HCT116 (cell line): ENCODE measurements around the gene GJB4. TPM values are rescaled to one million over a fixed set of nuclear protein-coding genes. Genes with fewer than 3 reads are reported as not detected.

Experiments
- ATAC-seq: fragments of 200-7000 bp; cut with Tn5 transposase; 2 replicates; pipeline ENCODE4 v1.9.1; 2020; ENCODE audit warnings: mild to moderate bottlenecking, moderate library complexity
- BruUV-seq: library from RNA; stranded (reverse); fragments of 400-500 nt; replicated peaks from 2 replicates; lab custom pipeline; 2021; lab: Mats Ljungman, UMichigan
- CTCF ChIA-PET: fragments of 300-600 bp; sonication (Branson Sonifier 250); formaldehyde crosslinking; loops from one replicate; lab custom pipeline; 2021; ENCODE audit warnings: antibody characterized with exemption; lab: Charles Lee
- POLR2A ChIA-PET: fragments of 300-600, 350-600 bp; sonication (Branson Sonifier 250); formaldehyde crosslinking; loops from one replicate; lab custom pipeline; 2021; ENCODE audit warnings: antibody characterized with exemption; lab: Charles Lee
- RAD21 ChIA-PET, 2 experiments: fragments of 300-600 bp; sonication (Branson Sonifier 250); formaldehyde crosslinking; loops; one replicate each; lab custom pipeline; 2023; ENCODE audit warnings: low total read pairs in 2 of 2; ENCODE audit not compliant: uncharacterized antibody in 2 of 2, unreplicated experiment in 2 of 2, low non-redundant PET in 1 of 2; lab: Charles Lee
- DNase-seq: peaks from one replicate; pipeline ENCODE4 v3.0.0-alpha.2; 2010; ENCODE audit warnings: low read depth, low spot score
- H2AFZ ChIP-seq: fragments of 200-600 bp; shearing (Covaris generic), sonication (generic); 2 replicates; pipeline ENCODE4 v1.6.1; 2017; ENCODE audit warnings: low read depth, mixed run types, mixed read lengths, antibody characterized with exemption, low read length; ENCODE audit not compliant: poor library complexity, severe bottlenecking
- H3K27ac ChIP-seq: 2 replicates; pipeline ENCODE4 v1.5.1; 2012; ENCODE audit warnings: low read depth, low read length
- H3K27me3 ChIP-seq: fragments of 200-600 bp; sonication (generic); 2 replicates; pipeline ENCODE4 v1.6.1; 2016; ENCODE audit warnings: mixed run types, low read length, mixed read lengths; ENCODE audit not compliant: insufficient read depth
- H3K36me3 ChIP-seq, 2 experiments: fragments of 200-500 bp in 1 of 2; fragments of 200-600 bp in 1 of 2; sonication (Bioruptor generic) in 1 of 2; sonication (generic) in 1 of 2; 2 replicates each; pipeline versions ENCODE4 v1.5.1 to v1.6.1; 2014 to 2016; ENCODE audit warnings: low read length in 2 of 2, inconsistent platforms in 1 of 2, mixed read lengths in 1 of 2, mixed run types in 1 of 2; ENCODE audit not compliant: insufficient read depth in 2 of 2, control insufficient read depth in 1 of 2
- H3K4me1 ChIP-seq, 2 experiments: fragments of 200-600 bp in 1 of 2; sonication (generic) in 1 of 2; 2 replicates each; pipeline versions ENCODE4 v1.5.1 to v1.6.1; 2012 to 2017; ENCODE audit warnings: low read length in 2 of 2, inconsistent platforms in 1 of 2, mild to moderate bottlenecking in 1 of 2, mixed read lengths in 1 of 2, mixed run types in 1 of 2, moderate library complexity in 1 of 2; ENCODE audit not compliant: insufficient read depth in 2 of 2, control insufficient read depth in 1 of 2
- H3K4me2 ChIP-seq: fragments of 200-600 bp; sonication (generic); 2 replicates; pipeline ENCODE4 v1.6.1; 2017; ENCODE audit warnings: mixed run types, low read length, mixed read lengths
- H3K4me3 ChIP-seq, 2 experiments: fragments of 200-600 bp in 1 of 2; sonication (generic) in 1 of 2; replicated peaks in 1 of 2; 2 replicates each; pipeline ENCODE4 v1.5.1; 2011 to 2016; ENCODE audit warnings: low read length in 2 of 2, control low read depth in 1 of 2, low read depth in 1 of 2, mild to moderate bottlenecking in 1 of 2, mixed read lengths in 1 of 2, mixed run types in 1 of 2
- H3K79me2 ChIP-seq: fragments of 200-600 bp; sonication (generic); 2 replicates; pipeline ENCODE4 v1.6.1; 2017; ENCODE audit warnings: mild to moderate bottlenecking, mixed run types, low read length, moderate library complexity, mixed read lengths; ENCODE audit not compliant: insufficient read depth
- H3K9ac ChIP-seq: fragments of 200-600 bp; sonication (generic); 2 replicates; pipeline ENCODE4 v1.6.1; 2016; ENCODE audit warnings: low read length, mixed read lengths
- H3K9me2 ChIP-seq: fragments of 200-600 bp; sonication (generic), shearing (Covaris generic); 2 replicates; pipeline ENCODE4 v1.6.1; 2017; ENCODE audit warnings: mixed run types, mild to moderate bottlenecking, moderate library complexity; ENCODE audit not compliant: insufficient read depth
- H3K9me3 ChIP-seq, 2 experiments: fragments of 200-500 bp in 1 of 2; fragments of 200-600 bp in 1 of 2; sonication (Bioruptor generic) in 1 of 2; sonication (generic) in 1 of 2; 2 replicates each; pipeline ENCODE4 v1.6.1; 2014 to 2017; ENCODE audit warnings: low read length in 2 of 2, mixed read lengths in 2 of 2, inconsistent platforms in 1 of 2, low read depth in 1 of 2, mild to moderate bottlenecking in 1 of 2, mixed run types in 1 of 2, moderate library complexity in 1 of 2; ENCODE audit not compliant: control insufficient read depth in 1 of 2, insufficient read depth in 1 of 2
- H4K20me1 ChIP-seq: fragments of 200-600 bp; sonication (generic), shearing (Covaris generic); 2 replicates; pipeline ENCODE4 v1.6.1; 2017; ENCODE audit warnings: mixed run types, mild to moderate bottlenecking, moderate library complexity; ENCODE audit not compliant: insufficient read depth
- POLR2AphosphoS5 ChIP-seq: IDR thresholded peaks from 2 replicates; pipeline ENCODE4 v1.6.1; 2011; ENCODE audit warnings: mild to moderate bottlenecking, low read depth, low read length, moderate library complexity
- RAD21 ChIP-seq: IDR thresholded peaks from 2 replicates; pipeline ENCODE4 v1.6.1; 2012; ENCODE audit warnings: low read depth, mild to moderate bottlenecking
- ZFX ChIP-seq: fragments of 450-650 bp; IDR thresholded peaks from 2 replicates; pipeline ENCODE4 v1.6.1; 2017
- intact Hi-C: fragments of 100-400 bp; cut with micrococcal nuclease; formaldehyde crosslinking; loops from 2 replicates; pipeline ENCODE4 v1.10.0; 2022
- total RNA-seq: library from RNA; stranded (reverse); gene quantifications from one replicate; pipeline ENCODE4 v1.2.1, GENCODE V29; 2021; ENCODE audit not compliant: unreplicated experiment
- TF ChIP-seq, protein P1 (sequence below): IDR thresholded peaks from 2 replicates; pipeline ENCODE4 v1.6.1; 2012; ENCODE audit warnings: low read depth

Gene GJB4
- total RNA-seq, 1 experiment from 2014 or later = 2.0 TPM

GRCh38 chr1:34781071-34781843 lies 21.7 kb downstream of the GJB4 start, which contains the start of gene GJB3:
GJB3 (plus strand) TSS chr1:34781214; CDS start chr1:34784763, 3,549 bp downstream.
- no peaks in the 10 kb centered on the region for H3K27me3 ChIP-seq
- H3K79me2 ChIP-seq = peaks cover 48% of the 10 kb centered on the region
- peak; percentile 58 for ATAC-seq
- H3K9ac ChIP-seq = peak within 1 kb of the TSS; percentile 83
- no TSS peak for BruUV-seq
- intact Hi-C loops = no loop called here
- ChIA-PET RAD21 (no interaction called here), CTCF (interaction anchor here (0.7 to 1.6 kb wide), 4 partner anchors 38 to 78 kb away, joined by 3 to 8 read pairs (median 6); partner anchors contain the start of gene SMIM12), POLR2A (interaction anchor here (0.6 to 1.2 kb wide), 6 partner anchors 11 to 39 kb away, joined by 3 to 6 read pairs (median 3); partner anchors contain the start of gene GJB4)
- TF ChIP-seq POLR2AphosphoS5 = peak; percentile 74
- TF ChIP-seq RAD21 = no peak
- TF ChIP-seq, protein P1, sequence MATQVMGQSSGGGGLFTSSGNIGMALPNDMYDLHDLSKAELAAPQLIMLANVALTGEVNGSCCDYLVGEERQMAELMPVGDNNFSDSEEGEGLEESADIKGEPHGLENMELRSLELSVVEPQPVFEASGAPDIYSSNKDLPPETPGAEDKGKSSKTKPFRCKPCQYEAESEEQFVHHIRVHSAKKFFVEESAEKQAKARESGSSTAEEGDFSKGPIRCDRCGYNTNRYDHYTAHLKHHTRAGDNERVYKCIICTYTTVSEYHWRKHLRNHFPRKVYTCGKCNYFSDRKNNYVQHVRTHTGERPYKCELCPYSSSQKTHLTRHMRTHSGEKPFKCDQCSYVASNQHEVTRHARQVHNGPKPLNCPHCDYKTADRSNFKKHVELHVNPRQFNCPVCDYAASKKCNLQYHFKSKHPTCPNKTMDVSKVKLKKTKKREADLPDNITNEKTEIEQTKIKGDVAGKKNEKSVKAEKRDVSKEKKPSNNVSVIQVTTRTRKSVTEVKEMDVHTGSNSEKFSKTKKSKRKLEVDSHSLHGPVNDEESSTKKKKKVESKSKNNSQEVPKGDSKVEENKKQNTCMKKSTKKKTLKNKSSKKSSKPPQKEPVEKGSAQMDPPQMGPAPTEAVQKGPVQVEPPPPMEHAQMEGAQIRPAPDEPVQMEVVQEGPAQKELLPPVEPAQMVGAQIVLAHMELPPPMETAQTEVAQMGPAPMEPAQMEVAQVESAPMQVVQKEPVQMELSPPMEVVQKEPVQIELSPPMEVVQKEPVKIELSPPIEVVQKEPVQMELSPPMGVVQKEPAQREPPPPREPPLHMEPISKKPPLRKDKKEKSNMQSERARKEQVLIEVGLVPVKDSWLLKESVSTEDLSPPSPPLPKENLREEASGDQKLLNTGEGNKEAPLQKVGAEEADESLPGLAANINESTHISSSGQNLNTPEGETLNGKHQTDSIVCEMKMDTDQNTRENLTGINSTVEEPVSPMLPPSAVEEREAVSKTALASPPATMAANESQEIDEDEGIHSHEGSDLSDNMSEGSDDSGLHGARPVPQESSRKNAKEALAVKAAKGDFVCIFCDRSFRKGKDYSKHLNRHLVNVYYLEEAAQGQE = no peak
- peak; percentile 79 for TF ChIP-seq ZFX
- no peak within 1 kb of the TSS for H2AFZ ChIP-seq
- H3K9me3 ChIP-seq = no peaks in the 10 kb centered on the region
- H3K4me3 ChIP-seq = peak within 1 kb of the TSS; percentile 84 to 92
- DNase-seq = no peak
- H4K20me1 ChIP-seq = no peaks in the 10 kb centered on the region
- H3K4me2 ChIP-seq = peak within 1 kb of the TSS; percentile 86
- H3K36me3 ChIP-seq = peaks cover 4 to 20% of the 10 kb centered on the region in 2 experiments; a peak in 2 of 4 replicates
- H3K9me2 ChIP-seq = no peaks in the 10 kb centered on the region
- peak within 1 kb of the TSS; percentile 98 for H3K27ac ChIP-seq
- H3K4me1 ChIP-seq = peaks cover 39 to 62% of the 10 kb centered on the region in 2 experiments
